ENCODE results near the gene KIAA0040.

GRCh38 chr1:175116210-175116798, 76.3 kb downstream of the KIAA0040 start:
- TF ChIP-seq, protein P1, sequence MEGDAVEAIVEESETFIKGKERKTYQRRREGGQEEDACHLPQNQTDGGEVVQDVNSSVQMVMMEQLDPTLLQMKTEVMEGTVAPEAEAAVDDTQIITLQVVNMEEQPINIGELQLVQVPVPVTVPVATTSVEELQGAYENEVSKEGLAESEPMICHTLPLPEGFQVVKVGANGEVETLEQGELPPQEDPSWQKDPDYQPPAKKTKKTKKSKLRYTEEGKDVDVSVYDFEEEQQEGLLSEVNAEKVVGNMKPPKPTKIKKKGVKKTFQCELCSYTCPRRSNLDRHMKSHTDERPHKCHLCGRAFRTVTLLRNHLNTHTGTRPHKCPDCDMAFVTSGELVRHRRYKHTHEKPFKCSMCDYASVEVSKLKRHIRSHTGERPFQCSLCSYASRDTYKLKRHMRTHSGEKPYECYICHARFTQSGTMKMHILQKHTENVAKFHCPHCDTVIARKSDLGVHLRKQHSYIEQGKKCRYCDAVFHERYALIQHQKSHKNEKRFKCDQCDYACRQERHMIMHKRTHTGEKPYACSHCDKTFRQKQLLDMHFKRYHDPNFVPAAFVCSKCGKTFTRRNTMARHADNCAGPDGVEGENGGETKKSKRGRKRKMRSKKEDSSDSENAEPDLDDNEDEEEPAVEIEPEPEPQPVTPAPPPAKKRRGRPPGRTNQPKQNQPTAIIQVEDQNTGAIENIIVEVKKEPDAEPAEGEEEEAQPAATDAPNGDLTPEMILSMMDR (IDR thresholded peaks at IDR 0.05): no peak
- TF ChIP-seq POLR2A (IDR thresholded peaks at IDR 0.05): no peak
